Right lobe of liver (tissue), 6 donors: Measurements from ENCODE around the gene NEO1. TPM values are rescaled to one million over a fixed set of nuclear protein-coding genes. Genes with fewer than 3 reads are reported as not detected.

ENCODE experiments used
- ATAC-seq, 4 donors: fragments of 200-7000 bp; cut with Tn5 transposase; one replicate each; pipeline ENCODE4 v1.9.1; 2020; ENCODE audit warnings: mild to moderate bottlenecking in 4 of 4, moderate library complexity in 4 of 4
- DNase-seq, 3 donors: peaks; one replicate each; pipeline ENCODE4 v3.0.0-alpha.2; 2020
- H3K27ac ChIP-seq, 3 donors: fragments of 200-600 bp; one replicate each; pipeline ENCODE4 v1.8.0; 2022
- H3K27me3 ChIP-seq, 2 donors: fragments of 200-600 bp; one replicate each; pipeline ENCODE4 v1.8.0; 2022
- H3K36me3 ChIP-seq, 4 donors: fragments of 200-600 bp; sonication (generic) in 1 of 4; one replicate each; pipeline versions ENCODE4 v1.5.1 to v1.8.0; 2017 to 2022; ENCODE audit warnings: control low read depth in 1 of 4
- H3K4me1 ChIP-seq, 4 donors: fragments of 200-600 bp; sonication (generic) in 1 of 4; one replicate each; pipeline versions ENCODE4 v1.5.1 to v1.8.0; 2017 to 2022; ENCODE audit warnings: control low read depth in 1 of 4
- H3K4me3 ChIP-seq, 3 donors: fragments of 200-600 bp; one replicate each; pipeline ENCODE4 v1.8.0; 2022
- H3K9me3 ChIP-seq, 4 donors: fragments of 200-600 bp; sonication (generic) in 1 of 4; one replicate each; pipeline versions ENCODE4 v1.5.1 to v1.8.0; 2017 to 2022; ENCODE audit warnings: control low read depth in 1 of 4
- CTCF ChIP-seq, 4 donors: fragments of 200-600 bp in 3 of 4; fragments of 450-650 bp in 1 of 4; IDR thresholded peaks; one replicate each; pipeline versions ENCODE4 v1.5.1 to v1.8.0; 2016 to 2022; ENCODE audit warnings: antibody characterized with exemption in 4 of 4, mild to moderate bottlenecking in 2 of 4
- POLR2A ChIP-seq: fragments of 450-650 bp; IDR thresholded peaks from one replicate; pipeline ENCODE4 v1.6.1; 2017; ENCODE audit warnings: antibody characterized with exemption, mild to moderate bottlenecking
- WGBS: methylation state at CpG from one replicate; pipeline ENCODE4 v1.1.6; 2018; ENCODE audit warnings: low coverage, low lambda C conversion rate; ENCODE audit not compliant: insufficient coverage; ENCODE audit errors: missing lambda C conversion rate; 5-methylcytosine and 5-hydroxymethylcytosine counted together
- intact Hi-C, 2 donors: fragments of 100-400 bp; cut with DNase I; formaldehyde crosslinking; loops; one replicate each; pipeline versions ENCODE4 v1.11.2 to v1.14.1; 2022
- total RNA-seq, 6 experiments: library from RNA; depleted of rRNA in 2 of 6; stranded (reverse); fragments of >200 nt in 2 of 6; fragmentation: NEBNext Ultra II Directional in 3 of 6; extraction: Animal tissue kit (Norgen Biotek cat#: 25700) in 3 of 6; gene quantifications; one replicate each; pipeline versions ENCODE4 v1.1.0 to v1.2.4, GENCODE V29; 2016 to 2023
- donor health status: DM: no; HTN: yes; CAD: no.
- donor health status: DM: no; HTN: no; CAD: no.
- donor health status: DM: no; HTN: no; CAD: no.
- donor health status: DM: no; HTN: yes; CAD: no.
- donor health status: DM: no; HTN: yes; CAD: no.

Gene NEO1
- total RNA-seq, 6 experiments from 2014 or later = 8.3 to 13.2 (median 10.3) TPM

GRCh38 chr15:73168487-73168886, 116.2 kb downstream of the NEO1 start:
- 97% methylated on average over 3 of the region's 3 CpGs for WGBS
- H3K27me3 ChIP-seq = no peaks in the 10 kb centered on the region
- ATAC-seq (no peak), DNase-seq (no peak)
- H3K4me1 ChIP-seq = no peaks in the 10 kb centered on the region
- H3K27ac ChIP-seq = no peak overlapping the region
- no peaks in the 10 kb centered on the region for H3K9me3 ChIP-seq
- H3K4me3 ChIP-seq = no peak overlapping the region
- intact Hi-C loops = no loop called here
- TF ChIP-seq CTCF (IDR thresholded peaks at IDR 0.05) (no peak), POLR2A (no peak)
- no peaks in the 10 kb centered on the region for H3K36me3 ChIP-seq

- TF ChIP-seq CTCF (IDR thresholded peaks at IDR 0.05) = no peak
- no peak for TF ChIP-seq POLR2A
- H3K27me3 ChIP-seq = no peaks in the 10 kb centered on the region
- 85% methylated on average over 8 of the region's 9 CpGs for WGBS
- no peak for ATAC-seq
- H3K36me3 ChIP-seq = no peaks in the 10 kb centered on the region
- DNase-seq = no peak
- no peaks in the 10 kb centered on the region for H3K9me3 ChIP-seq
- H3K4me1 ChIP-seq = no peaks in the 10 kb centered on the region
- H3K4me3 ChIP-seq = no peak overlapping the region
- intact Hi-C loops = no loop called here
- H3K27ac ChIP-seq = no peak overlapping the region
These were observed 119.4 kb downstream of the NEO1 start for GRCh38 chr15:73171711-73172110.

GRCh38 chr15:73172508-73172907, 120.2 kb downstream of the NEO1 start:
- H3K36me3 ChIP-seq = no peaks in the 10 kb centered on the region
- DNase-seq (no peak), ATAC-seq (no peak)
- no peaks in the 10 kb centered on the region for H3K9me3 ChIP-seq
- intact Hi-C loops = no loop called here
- no peaks in the 10 kb centered on the region for H3K27me3 ChIP-seq
- TF ChIP-seq POLR2A (no peak), CTCF (IDR thresholded peaks at IDR 0.05) (no peak)
- H3K27ac ChIP-seq = no peak overlapping the region
- no peaks in the 10 kb centered on the region for H3K4me1 ChIP-seq
- H3K4me3 ChIP-seq = no peak overlapping the region

- TF ChIP-seq CTCF (IDR thresholded peaks at IDR 0.05) = no peak
- TF ChIP-seq POLR2A = no peak
- no peaks in the 10 kb centered on the region for H3K27me3 ChIP-seq
- no peak overlapping the region for H3K27ac ChIP-seq
- H3K4me3 ChIP-seq = no peak overlapping the region
- no CpG with 5 or more reads among the region's 1 CpG for WGBS
- intact Hi-C loops = no loop called here
- H3K4me1 ChIP-seq = no peaks in the 10 kb centered on the region
- no peaks in the 10 kb centered on the region for H3K36me3 ChIP-seq
- DNase-seq = no peak
- H3K9me3 ChIP-seq = no peaks in the 10 kb centered on the region
- ATAC-seq = no peak
These were observed 121.9 kb downstream of the NEO1 start for GRCh38 chr15:73174171-73174570.

- Histone ChIP-seq H3K36me3 (no peaks in the 10 kb centered on the region), H3K27ac (no peak overlapping the region), H3K27me3 (no peaks in the 10 kb centered on the region), H3K9me3 (no peaks in the 10 kb centered on the region), H3K4me1 (no peaks in the 10 kb centered on the region), H3K4me3 (no peak overlapping the region)
- no peak for DNase-seq
- TF ChIP-seq CTCF (IDR thresholded peaks at IDR 0.05) = no peak
- no peak for TF ChIP-seq POLR2A
- intact Hi-C loops = no loop called here
- WGBS = 71% methylated on average over 3 of the region's 3 CpGs
- ATAC-seq = no peak
These were observed 123.1 kb downstream of the NEO1 start for GRCh38 chr15:73175382-73175781.
